ENCODE results near the gene SHMT2.

The SHMT2 gene

GRCh38 chr12:57229046-57229633 is 371 bp upstream of the SHMT2 start:
- DNase-seq = peak in 1 of 2 donors; percentile 56

GRCh38 chr12:57230381-57231155 is 1.1 kb downstream of the SHMT2 start:
- no peak for DNase-seq

- DNase-seq = no peak
Observed at GRCh38 chr12:57231276-57232021, 1.9 kb downstream of the SHMT2 start.

GRCh38 chr12:57232156-57232756 is 2.7 kb downstream of the SHMT2 start:
- DNase-seq = no peak

- DNase-seq = no peak
Observed at GRCh38 chr12:57233357-57234232, 4.1 kb downstream of the SHMT2 start.

GRCh38 chr12:57234233-57234570 is 4.7 kb downstream of the SHMT2 start:
- no peak for DNase-seq

GRCh38 chr12:57234571-57235016 is 5.1 kb downstream of the SHMT2 start:
- DNase-seq = no peak

- DNase-seq = no peak
Observed at GRCh38 chr12:57235017-57235727, 5.7 kb downstream of the SHMT2 start.

- no peak for DNase-seq
Observed at GRCh38 chr12:57235728-57236131, 6.2 kb downstream of the SHMT2 start.

- DNase-seq = peak in 1 of 2 donors; percentile 34
Observed at GRCh38 chr12:57236201-57236924, 6.9 kb downstream of the SHMT2 start.

- DNase-seq = no peak
Observed at GRCh38 chr12:57236925-57237595, 7.5 kb downstream of the SHMT2 start.

- DNase-seq = no peak
Observed at GRCh38 chr12:57237596-57237931, 8.1 kb downstream of the SHMT2 start.

GRCh38 chr12:57237932-57238853 is 8.7 kb downstream of the SHMT2 start:
- DNase-seq = peak in 1 of 2 donors; percentile 40

GRCh38 chr12:57238854-57239554 is 9.5 kb downstream of the SHMT2 start:
- DNase-seq = peak; percentile 83 to 89

- no peak for DNase-seq
Observed at GRCh38 chr12:57239587-57240065, 10.1 kb downstream of the SHMT2 start.

- DNase-seq = peak; percentile 76 to 78
Observed at GRCh38 chr12:57240066-57240921, 10.8 kb downstream of the SHMT2 start.

- DNase-seq = no peak
Observed at GRCh38 chr12:57240926-57241401, 11.5 kb downstream of the SHMT2 start.
